HEK293 (cell line): ENCODE measurements around the gene JKAMP.

Experiments used
- CTCF ChIP-seq: fragments of 450-650 bp; formaldehyde crosslinking; IDR thresholded peaks from 2 replicates; pipeline ENCODE4 v1.5.1; 2016; ENCODE audit warnings: missing biosample characterization, missing genetic modification characterization
- GLIS1 ChIP-seq: fragments of 450-650 bp; formaldehyde crosslinking; IDR thresholded peaks from 2 replicates; pipeline ENCODE4 v1.5.1; 2016; ENCODE audit warnings: missing biosample characterization, missing genetic modification characterization
- MEIS1 ChIP-seq: sonication (generic); formaldehyde crosslinking; IDR thresholded peaks from 2 replicates; pipeline ENCODE4 v1.8.1; 2022; ENCODE audit warnings: missing genetic modification reagents, mild to moderate bottlenecking, borderline replicate concordance
- SCRT2 ChIP-seq: fragments of 450-650 bp; formaldehyde crosslinking; IDR thresholded peaks from 2 replicates; pipeline ENCODE4 v1.5.1; 2016; ENCODE audit warnings: missing biosample characterization, missing genetic modification characterization
- SP2 ChIP-seq: fragments of 450-650 bp; formaldehyde crosslinking; IDR thresholded peaks from 2 replicates; pipeline ENCODE4 v1.5.1; 2016; ENCODE audit warnings: missing biosample characterization, missing genetic modification characterization
- SP3 ChIP-seq: fragments of 450-650 bp; formaldehyde crosslinking; IDR thresholded peaks from 2 replicates; pipeline ENCODE4 v1.5.1; 2016; ENCODE audit warnings: missing biosample characterization, missing genetic modification characterization
- SP7 ChIP-seq: fragments of 450-650 bp; formaldehyde crosslinking; IDR thresholded peaks from 2 replicates; pipeline ENCODE4 v1.5.1; 2016; ENCODE audit warnings: missing biosample characterization, missing genetic modification characterization
- TCF7L2 ChIP-seq: IDR thresholded peaks from 2 replicates; pipeline ENCODE4 v1.6.1; 2011; ENCODE audit warnings: low read depth, mild to moderate bottlenecking, inconsistent platforms, low read length, moderate library complexity, borderline replicate concordance
- ZBTB1 ChIP-seq: fragments of 450-650 bp; formaldehyde crosslinking; IDR thresholded peaks from 2 replicates; pipeline ENCODE4 v1.5.1; 2016; ENCODE audit warnings: missing biosample characterization, missing genetic modification characterization
- ZBTB20 ChIP-seq: fragments of 450-650 bp; formaldehyde crosslinking; IDR thresholded peaks from 2 replicates; pipeline ENCODE4 v1.5.1; 2016; ENCODE audit warnings: missing biosample characterization, missing genetic modification characterization
- ZBTB8A ChIP-seq: fragments of 450-650 bp; formaldehyde crosslinking; IDR thresholded peaks from 2 replicates; pipeline ENCODE4 v1.5.1; 2016; ENCODE audit warnings: missing biosample characterization, missing genetic modification characterization
- ZFHX2 ChIP-seq: fragments of 450-650 bp; formaldehyde crosslinking; conservative IDR thresholded peaks from 2 replicates; pipeline ENCODE4 v1.5.1; 2016; ENCODE audit warnings: missing biosample characterization, missing genetic modification characterization
- ZFP3 ChIP-seq: fragments of 450-650 bp; formaldehyde crosslinking; IDR thresholded peaks from 2 replicates; pipeline ENCODE4 v1.5.1; 2016; ENCODE audit warnings: low read depth, missing biosample characterization, missing genetic modification characterization
- ZNF112 ChIP-seq: fragments of 450-650 bp; formaldehyde crosslinking; IDR thresholded peaks from 2 replicates; pipeline ENCODE4 v1.5.0; 2017; ENCODE audit warnings: missing biosample characterization, missing genetic modification characterization
- ZNF121 ChIP-seq: fragments of 450-650 bp; formaldehyde crosslinking; IDR thresholded peaks from 2 replicates; pipeline ENCODE4 v1.5.1; 2016; ENCODE audit warnings: missing biosample characterization, missing genetic modification characterization
- ZNF133 ChIP-seq: fragments of 450-650 bp; formaldehyde crosslinking; IDR thresholded peaks from 2 replicates; pipeline ENCODE4 v1.5.1; 2016; ENCODE audit warnings: missing biosample characterization, missing genetic modification characterization
- ZNF140 ChIP-seq: fragments of 450-650 bp; formaldehyde crosslinking; IDR thresholded peaks from 2 replicates; pipeline ENCODE4 v1.5.1; 2016; ENCODE audit warnings: missing biosample characterization, missing genetic modification characterization
- ZNF24 ChIP-seq: fragments of 450-650 bp; formaldehyde crosslinking; IDR thresholded peaks from 2 replicates; pipeline ENCODE4 v1.5.1; 2016; ENCODE audit warnings: missing biosample characterization, missing genetic modification characterization
- ZNF350 ChIP-seq: fragments of 450-650 bp; formaldehyde crosslinking; IDR thresholded peaks from 2 replicates; pipeline ENCODE4 v1.5.0; 2017; ENCODE audit warnings: missing biosample characterization, mild to moderate bottlenecking, missing genetic modification characterization
- ZNF366 ChIP-seq: fragments of 450-650 bp; formaldehyde crosslinking; conservative IDR thresholded peaks from 2 replicates; pipeline ENCODE4 v1.5.1; 2016; ENCODE audit warnings: missing biosample characterization, missing genetic modification characterization
- ZNF501 ChIP-seq: fragments of 450-650 bp; formaldehyde crosslinking; IDR thresholded peaks from 2 replicates; pipeline ENCODE4 v1.5.1; 2016; ENCODE audit warnings: missing biosample characterization, missing genetic modification characterization
- ZNF548 ChIP-seq: fragments of 450-650 bp; formaldehyde crosslinking; IDR thresholded peaks from 2 replicates; pipeline ENCODE4 v1.5.1; 2016; ENCODE audit warnings: missing biosample characterization, missing genetic modification characterization
- ZNF639 ChIP-seq: fragments of 450-650 bp; formaldehyde crosslinking; IDR thresholded peaks from 2 replicates; pipeline ENCODE4 v1.5.1; 2016; ENCODE audit warnings: missing biosample characterization, missing genetic modification characterization
- ZNF677 ChIP-seq: fragments of 450-650 bp; IDR thresholded peaks from 2 replicates; pipeline ENCODE4 v1.5.0; 2018; ENCODE audit warnings: missing biosample characterization, mild to moderate bottlenecking, missing genetic modification characterization, moderate library complexity
- ZNF76 ChIP-seq: fragments of 450-650 bp; formaldehyde crosslinking; IDR thresholded peaks from 2 replicates; pipeline ENCODE4; 2016; ENCODE audit warnings: low read depth, missing biosample characterization, missing genetic modification characterization, borderline replicate concordance
- ZNF785 ChIP-seq: fragments of 450-650 bp; formaldehyde crosslinking; IDR thresholded peaks from 2 replicates; pipeline ENCODE4 v1.5.1; 2016; ENCODE audit warnings: missing biosample characterization, missing genetic modification characterization
- TF ChIP-seq, protein P1 (sequence below): fragments of 450-650 bp; formaldehyde crosslinking; IDR thresholded peaks from 2 replicates; pipeline ENCODE4 v1.5.1; 2016; ENCODE audit warnings: missing biosample characterization, missing genetic modification characterization
- TF ChIP-seq, protein P2 (sequence below): fragments of 450-650 bp; formaldehyde crosslinking; IDR thresholded peaks from 2 replicates; pipeline ENCODE4 v1.5.1; 2016; ENCODE audit warnings: missing biosample characterization, missing genetic modification characterization
- TF ChIP-seq, protein P3 (sequence below): fragments of 450-650 bp; formaldehyde crosslinking; IDR thresholded peaks from 2 replicates; pipeline ENCODE4 v1.5.1; 2016; ENCODE audit warnings: missing biosample characterization, missing genetic modification characterization
- TF ChIP-seq, protein P4 (sequence below): fragments of 450-650 bp; formaldehyde crosslinking; IDR thresholded peaks from 2 replicates; pipeline ENCODE4 v1.5.1; 2016; ENCODE audit warnings: missing biosample characterization, missing genetic modification characterization

The JKAMP gene

GRCh38 chr14:59483819-59484638 lies at the start of gene JKAMP, which contains the start of gene L3HYPDH (continued):
- TF ChIP-seq ZNF121 (tag by site-specific recombination) = 0 out of 2 replicates have a peak, but pooled peaks have one; percentile 23
- peak; percentile 77 for TF ChIP-seq ZFHX2 (tag by site-specific recombination)
- no peak for TF ChIP-seq ZNF350 (tag by site-specific recombination)
- no peak for TF ChIP-seq ZFP3
- peak; percentile 79 for TF ChIP-seq SP7 (tag by site-specific recombination)
- 0 out of 2 replicates have a peak, but pooled peaks have one; percentile 21 for TF ChIP-seq ZNF133
- no peak for TF ChIP-seq ZNF677 (tag by site-specific recombination)
- TF ChIP-seq, protein P1, sequence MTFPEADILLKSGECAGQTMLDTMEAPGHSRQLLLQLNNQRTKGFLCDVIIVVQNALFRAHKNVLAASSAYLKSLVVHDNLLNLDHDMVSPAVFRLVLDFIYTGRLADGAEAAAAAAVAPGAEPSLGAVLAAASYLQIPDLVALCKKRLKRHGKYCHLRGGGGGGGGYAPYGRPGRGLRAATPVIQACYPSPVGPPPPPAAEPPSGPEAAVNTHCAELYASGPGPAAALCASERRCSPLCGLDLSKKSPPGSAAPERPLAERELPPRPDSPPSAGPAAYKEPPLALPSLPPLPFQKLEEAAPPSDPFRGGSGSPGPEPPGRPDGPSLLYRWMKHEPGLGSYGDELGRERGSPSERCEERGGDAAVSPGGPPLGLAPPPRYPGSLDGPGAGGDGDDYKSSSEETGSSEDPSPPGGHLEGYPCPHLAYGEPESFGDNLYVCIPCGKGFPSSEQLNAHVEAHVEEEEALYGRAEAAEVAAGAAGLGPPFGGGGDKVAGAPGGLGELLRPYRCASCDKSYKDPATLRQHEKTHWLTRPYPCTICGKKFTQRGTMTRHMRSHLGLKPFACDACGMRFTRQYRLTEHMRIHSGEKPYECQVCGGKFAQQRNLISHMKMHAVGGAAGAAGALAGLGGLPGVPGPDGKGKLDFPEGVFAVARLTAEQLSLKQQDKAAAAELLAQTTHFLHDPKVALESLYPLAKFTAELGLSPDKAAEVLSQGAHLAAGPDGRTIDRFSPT (tag by site-specific recombination) = peak; percentile 82
- no peak for TF ChIP-seq ZNF140
- 0 out of 2 replicates have a peak, but pooled peaks have one; percentile 36 for TF ChIP-seq GLIS1
- no peak for TF ChIP-seq ZNF366 (tag by site-specific recombination)
- no peak for TF ChIP-seq TCF7L2
- peak; percentile 82 for TF ChIP-seq SP2 (tag by site-specific recombination)
- TF ChIP-seq, protein P2, sequence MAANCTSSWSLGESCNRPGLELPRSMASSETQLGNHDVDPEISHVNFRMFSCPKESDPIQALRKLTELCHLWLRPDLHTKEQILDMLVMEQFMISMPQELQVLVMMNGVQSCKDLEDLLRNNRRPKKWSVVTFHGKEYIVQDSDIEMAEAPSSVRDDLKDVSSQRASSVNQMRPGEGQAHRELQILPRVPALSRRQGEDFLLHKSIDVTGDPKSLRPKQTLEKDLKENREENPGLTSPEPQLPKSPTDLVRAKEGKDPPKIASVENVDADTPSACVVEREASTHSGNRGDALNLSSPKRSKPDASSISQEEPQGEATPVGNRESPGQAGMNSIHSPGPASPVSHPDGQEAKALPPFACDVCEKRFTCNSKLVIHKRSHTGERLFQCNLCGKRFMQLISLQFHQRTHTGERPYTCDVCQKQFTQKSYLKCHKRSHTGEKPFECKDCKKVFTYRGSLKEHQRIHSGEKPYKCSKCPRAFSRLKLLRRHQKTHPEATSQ (tag by site-specific recombination) = peak; percentile 75
- TF ChIP-seq, protein P3, sequence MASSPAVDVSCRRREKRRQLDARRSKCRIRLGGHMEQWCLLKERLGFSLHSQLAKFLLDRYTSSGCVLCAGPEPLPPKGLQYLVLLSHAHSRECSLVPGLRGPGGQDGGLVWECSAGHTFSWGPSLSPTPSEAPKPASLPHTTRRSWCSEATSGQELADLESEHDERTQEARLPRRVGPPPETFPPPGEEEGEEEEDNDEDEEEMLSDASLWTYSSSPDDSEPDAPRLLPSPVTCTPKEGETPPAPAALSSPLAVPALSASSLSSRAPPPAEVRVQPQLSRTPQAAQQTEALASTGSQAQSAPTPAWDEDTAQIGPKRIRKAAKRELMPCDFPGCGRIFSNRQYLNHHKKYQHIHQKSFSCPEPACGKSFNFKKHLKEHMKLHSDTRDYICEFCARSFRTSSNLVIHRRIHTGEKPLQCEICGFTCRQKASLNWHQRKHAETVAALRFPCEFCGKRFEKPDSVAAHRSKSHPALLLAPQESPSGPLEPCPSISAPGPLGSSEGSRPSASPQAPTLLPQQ (tag by site-specific recombination) = peak; percentile 98
- TF ChIP-seq ZNF24 (tag by site-specific recombination) = 0 out of 2 replicates have a peak, but pooled peaks have one; percentile 24
- TF ChIP-seq ZNF76 (tag by site-specific recombination) = peak; percentile 72
- no peak for TF ChIP-seq ZNF548 (tag by site-specific recombination)
- peak; percentile 96 for TF ChIP-seq ZNF501 (tag by site-specific recombination)
- TF ChIP-seq SP3 (tag by site-specific recombination) = peak; percentile 87
- TF ChIP-seq CTCF (tag by site-specific recombination) = peak; percentile 95
- TF ChIP-seq ZNF112 = no peak
- no peak for TF ChIP-seq ZNF639
- 0 out of 2 replicates have a peak, but pooled peaks have one; percentile 27 for TF ChIP-seq ZNF785
- TF ChIP-seq, protein P4, sequence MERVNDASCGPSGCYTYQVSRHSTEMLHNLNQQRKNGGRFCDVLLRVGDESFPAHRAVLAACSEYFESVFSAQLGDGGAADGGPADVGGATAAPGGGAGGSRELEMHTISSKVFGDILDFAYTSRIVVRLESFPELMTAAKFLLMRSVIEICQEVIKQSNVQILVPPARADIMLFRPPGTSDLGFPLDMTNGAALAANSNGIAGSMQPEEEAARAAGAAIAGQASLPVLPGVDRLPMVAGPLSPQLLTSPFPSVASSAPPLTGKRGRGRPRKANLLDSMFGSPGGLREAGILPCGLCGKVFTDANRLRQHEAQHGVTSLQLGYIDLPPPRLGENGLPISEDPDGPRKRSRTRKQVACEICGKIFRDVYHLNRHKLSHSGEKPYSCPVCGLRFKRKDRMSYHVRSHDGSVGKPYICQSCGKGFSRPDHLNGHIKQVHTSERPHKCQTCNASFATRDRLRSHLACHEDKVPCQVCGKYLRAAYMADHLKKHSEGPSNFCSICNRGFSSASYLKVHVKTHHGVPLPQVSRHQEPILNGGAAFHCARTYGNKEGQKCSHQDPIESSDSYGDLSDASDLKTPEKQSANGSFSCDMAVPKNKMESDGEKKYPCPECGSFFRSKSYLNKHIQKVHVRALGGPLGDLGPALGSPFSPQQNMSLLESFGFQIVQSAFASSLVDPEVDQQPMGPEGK = peak; percentile 75
- peak; percentile 64; the same call in 1 of the 2 replicates for TF ChIP-seq SCRT2
- peak; percentile 87 for TF ChIP-seq ZBTB20 (tag by site-specific recombination)
- no peak for TF ChIP-seq MEIS1 (CRISPR knock-in tag)
- TF ChIP-seq ZBTB1 = no peak
- TF ChIP-seq ZBTB8A = peak; percentile 65
